GM12875 (cell line): ENCODE measurements around the gene NCMAP.
"Not testable (repeated sequence)": the region's sequence is repeated elsewhere in the genome, so short reads cannot be mapped to it uniquely, and the experiment has no call there.

Experiments used
- H3K4me3 ChIP-seq: one replicate; pipeline ENCODE4 v1.5.1; 2011; ENCODE audit warnings: low read depth, low read length, control low read depth
- TF ChIP-seq, protein P1 (sequence below): IDR thresholded peaks from 2 replicates; pipeline ENCODE4 v1.5.1; 2011; ENCODE audit warnings: low read depth, mild to moderate bottlenecking, control low read depth, inconsistent platforms, low read length, moderate library complexity, borderline replicate concordance; ENCODE audit not compliant: insufficient read depth

Gene NCMAP

GRCh38 chr1:24516506-24516905 lies 39.4 kb upstream of the NCMAP start:
- TF ChIP-seq, protein P1, sequence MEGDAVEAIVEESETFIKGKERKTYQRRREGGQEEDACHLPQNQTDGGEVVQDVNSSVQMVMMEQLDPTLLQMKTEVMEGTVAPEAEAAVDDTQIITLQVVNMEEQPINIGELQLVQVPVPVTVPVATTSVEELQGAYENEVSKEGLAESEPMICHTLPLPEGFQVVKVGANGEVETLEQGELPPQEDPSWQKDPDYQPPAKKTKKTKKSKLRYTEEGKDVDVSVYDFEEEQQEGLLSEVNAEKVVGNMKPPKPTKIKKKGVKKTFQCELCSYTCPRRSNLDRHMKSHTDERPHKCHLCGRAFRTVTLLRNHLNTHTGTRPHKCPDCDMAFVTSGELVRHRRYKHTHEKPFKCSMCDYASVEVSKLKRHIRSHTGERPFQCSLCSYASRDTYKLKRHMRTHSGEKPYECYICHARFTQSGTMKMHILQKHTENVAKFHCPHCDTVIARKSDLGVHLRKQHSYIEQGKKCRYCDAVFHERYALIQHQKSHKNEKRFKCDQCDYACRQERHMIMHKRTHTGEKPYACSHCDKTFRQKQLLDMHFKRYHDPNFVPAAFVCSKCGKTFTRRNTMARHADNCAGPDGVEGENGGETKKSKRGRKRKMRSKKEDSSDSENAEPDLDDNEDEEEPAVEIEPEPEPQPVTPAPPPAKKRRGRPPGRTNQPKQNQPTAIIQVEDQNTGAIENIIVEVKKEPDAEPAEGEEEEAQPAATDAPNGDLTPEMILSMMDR = no peak
- H3K4me3 ChIP-seq = no peak overlapping the region

DNA sequence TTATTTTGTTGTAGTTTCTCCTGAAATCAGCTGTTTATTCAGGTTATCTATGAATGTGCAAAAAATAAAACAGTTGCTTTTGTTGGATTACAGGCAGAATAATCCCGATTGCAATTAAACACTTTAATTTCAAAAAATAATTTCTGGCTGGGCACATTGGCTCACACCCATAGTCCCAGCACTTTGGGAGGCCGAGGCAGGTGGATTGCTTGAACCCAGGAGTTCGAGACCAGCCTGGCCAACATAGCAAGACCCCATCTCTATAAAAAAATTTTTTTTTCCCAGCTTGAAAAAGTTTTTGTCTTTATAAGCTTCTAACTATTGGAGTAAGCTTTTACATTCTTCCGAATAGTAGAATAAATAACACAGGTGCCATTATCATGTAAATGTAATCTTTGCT lies 38.0 kb upstream of the NCMAP start:
- H3K4me3 ChIP-seq = no peak overlapping the region
- TF ChIP-seq, protein P1 = no peak

- H3K4me3 ChIP-seq = not testable (repeated sequence)
These were observed 35.6 kb upstream of the NCMAP start for GRCh38 chr1:24520282-24520681.

GRCh38 chr1:24525606-24526005 lies 30.3 kb upstream of the NCMAP start:
- TF ChIP-seq, protein P1 = no peak
- H3K4me3 ChIP-seq = no peak overlapping the region

DNA sequence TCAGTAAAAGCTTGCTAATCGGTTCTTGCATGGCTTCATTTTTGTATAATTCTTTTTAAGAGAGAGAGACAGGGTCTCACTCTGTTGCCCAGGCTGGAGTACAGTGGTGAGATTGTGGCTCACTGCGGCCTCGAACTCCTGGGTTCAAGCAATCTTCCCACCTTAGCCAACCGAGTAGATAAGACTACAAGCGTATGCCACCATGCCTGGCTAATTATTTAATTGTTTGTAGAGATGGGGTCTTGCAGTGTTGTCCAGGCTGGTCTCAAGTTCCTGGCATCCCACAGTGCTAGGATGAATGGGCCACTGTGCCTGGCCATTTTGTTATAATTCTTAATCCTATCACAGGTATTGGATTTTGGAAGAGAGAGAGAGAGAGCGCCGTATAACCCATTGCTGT lies 29.8 kb upstream of the NCMAP start:
- H3K4me3 ChIP-seq = no peak overlapping the region
- TF ChIP-seq, protein P1 = no peak

DNA sequence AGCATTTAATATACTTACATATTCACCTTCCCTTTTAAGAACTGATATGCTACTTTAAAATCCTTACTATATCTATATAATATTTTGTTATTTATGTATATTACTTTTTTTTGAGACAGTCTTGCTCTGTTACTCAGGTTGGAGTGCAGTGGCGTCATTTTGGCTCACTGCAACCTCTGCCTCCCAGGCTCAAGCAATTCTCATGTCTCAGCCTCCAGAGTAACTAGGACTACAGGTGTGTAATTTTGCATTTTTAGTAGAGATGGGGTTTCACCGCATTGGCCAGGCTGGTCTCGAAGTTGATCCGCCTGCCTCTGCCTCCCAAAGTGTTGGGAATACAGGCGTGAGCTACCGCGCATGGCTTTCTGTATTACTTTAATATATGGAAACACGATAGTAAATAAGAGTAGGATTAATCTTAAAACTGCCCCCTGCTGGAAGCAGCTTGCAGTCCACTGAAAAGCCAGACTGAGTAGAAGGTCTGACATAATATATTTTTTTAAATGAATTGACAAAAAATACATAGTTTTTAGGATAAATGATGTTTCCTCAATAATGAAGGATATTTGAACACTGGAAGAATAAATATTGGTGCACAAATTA lies 28.8 kb upstream of the NCMAP start:
- TF ChIP-seq, protein P1 = peak; percentile 36; the same call in 1 of the 2 replicates
- H3K4me3 ChIP-seq = no peak overlapping the region

DNA sequence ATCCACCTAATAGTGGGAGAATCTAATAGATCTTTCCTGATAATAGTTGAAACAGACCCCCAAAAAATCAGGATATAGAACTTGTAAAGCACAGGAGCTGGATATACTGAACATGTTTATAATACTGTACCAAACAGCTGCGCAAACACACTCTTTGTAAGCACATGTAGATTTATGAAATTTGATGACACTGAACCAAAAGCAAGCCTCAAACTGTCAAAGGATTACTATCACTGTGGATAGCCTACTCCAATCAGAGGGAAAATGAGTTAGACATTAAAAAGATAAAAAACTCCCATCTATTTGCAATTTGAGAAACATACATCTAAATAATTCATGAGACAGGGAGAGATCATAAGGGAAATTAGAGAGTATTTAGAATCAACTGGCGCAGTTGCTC lies 27.1 kb upstream of the NCMAP start:
- TF ChIP-seq, protein P1 = no peak
- H3K4me3 ChIP-seq = no peak overlapping the region

DNA sequence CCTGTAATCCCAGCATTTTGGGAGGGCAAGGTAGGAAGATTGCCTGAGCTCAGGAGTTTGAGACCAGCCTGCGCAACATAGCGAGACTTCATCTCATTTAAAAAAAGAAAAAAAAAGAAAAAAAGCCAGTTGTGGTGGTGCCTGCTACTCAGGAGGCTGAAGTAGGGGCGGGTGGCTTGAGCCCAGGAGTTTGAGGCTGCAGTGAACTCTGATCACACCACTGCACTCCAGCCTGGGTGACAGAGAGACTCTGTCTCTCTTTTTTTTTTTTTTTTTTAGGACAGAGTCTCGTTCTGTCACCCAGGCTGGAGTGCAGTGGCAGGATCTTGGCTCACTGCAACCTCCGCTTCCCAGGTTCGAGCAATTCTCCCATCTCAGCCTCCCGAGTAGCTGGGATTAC lies 26.6 kb upstream of the NCMAP start:
- not testable (repeated sequence) for H3K4me3 ChIP-seq
